Stimulated activated CD4-positive, alpha-beta T cell treated with anti-CD3 and anti-CD28 coated beads, Interleukin-1b, Interleukin-23, amount 100 ng/mL, for 48 hours (primary cell): ENCODE data around the gene SPRYD7.
"Not testable (repeated sequence)": the region's sequence is repeated elsewhere in the genome, so short reads cannot be mapped to it uniquely, and the experiment has no call there.

Experiments used
- DNase-seq: peaks from one replicate; pipeline ENCODE4 v3.0.0-alpha.2; 2020

SPRYD7 gene

DNA sequence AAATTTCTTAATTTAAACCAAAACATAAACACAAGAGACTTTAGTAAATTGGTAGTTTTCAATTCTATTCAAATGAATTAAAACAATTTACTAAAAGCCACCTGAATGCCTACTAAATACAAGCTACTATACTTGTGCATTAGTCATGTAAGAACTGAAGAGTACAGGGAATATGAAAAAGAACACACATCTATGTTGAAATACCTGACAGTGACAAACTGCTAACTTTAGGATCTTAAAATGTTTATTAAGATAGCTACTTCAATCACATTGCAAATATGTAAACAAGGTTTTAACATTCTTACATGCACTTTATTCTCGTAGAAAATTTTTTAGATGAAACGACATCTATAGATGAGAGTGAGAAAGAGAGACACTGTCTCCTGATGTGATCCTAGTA lies 4.1 kb downstream of the SPRYD7 start:
- no peak for DNase-seq

DNA sequence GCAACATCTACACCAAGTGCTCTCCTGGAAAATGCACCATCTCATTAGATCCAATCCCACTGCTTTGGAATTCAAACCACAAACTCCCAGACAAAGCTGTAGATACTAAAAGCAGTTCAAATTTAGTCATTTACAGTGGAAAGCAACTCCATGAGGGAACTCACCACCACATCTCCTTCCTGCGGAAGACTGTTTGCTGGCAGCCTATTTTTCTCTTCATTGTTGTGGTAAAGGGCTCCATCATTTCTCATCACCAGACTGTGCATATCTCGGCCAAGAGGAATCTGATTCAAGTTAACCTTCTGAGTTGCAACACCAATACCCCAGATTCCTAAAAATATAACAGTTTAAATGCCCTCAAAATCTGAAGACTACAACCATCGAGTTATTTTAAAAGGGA lies 8.4 kb downstream of the SPRYD7 start:
- no peak for DNase-seq

DNA sequence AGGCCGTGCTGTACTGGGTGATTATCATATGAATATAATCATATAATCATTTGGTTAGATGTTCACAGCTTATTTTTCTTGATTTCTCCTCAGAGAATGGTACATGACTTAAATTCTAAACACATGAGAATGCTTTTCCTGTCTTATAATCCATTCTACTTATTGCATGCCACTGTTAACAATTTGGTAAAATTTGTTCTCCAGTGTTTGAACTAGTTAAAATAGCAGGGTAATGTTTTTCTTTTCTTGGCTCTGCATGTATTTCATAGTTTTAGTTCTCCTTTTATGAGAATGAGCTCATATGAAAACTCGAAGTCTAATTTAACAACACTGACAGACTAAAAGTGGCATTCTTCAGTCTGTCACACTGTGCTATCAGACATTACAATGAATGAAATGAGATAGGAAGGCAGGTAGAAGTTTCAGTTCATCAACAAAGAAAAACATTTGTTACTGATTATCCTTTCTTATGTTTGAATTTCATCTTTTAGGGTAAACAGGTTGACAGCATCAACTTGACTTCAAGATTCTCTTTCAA lies 10.2 kb downstream of the SPRYD7 start:
- no peak for DNase-seq

DNA sequence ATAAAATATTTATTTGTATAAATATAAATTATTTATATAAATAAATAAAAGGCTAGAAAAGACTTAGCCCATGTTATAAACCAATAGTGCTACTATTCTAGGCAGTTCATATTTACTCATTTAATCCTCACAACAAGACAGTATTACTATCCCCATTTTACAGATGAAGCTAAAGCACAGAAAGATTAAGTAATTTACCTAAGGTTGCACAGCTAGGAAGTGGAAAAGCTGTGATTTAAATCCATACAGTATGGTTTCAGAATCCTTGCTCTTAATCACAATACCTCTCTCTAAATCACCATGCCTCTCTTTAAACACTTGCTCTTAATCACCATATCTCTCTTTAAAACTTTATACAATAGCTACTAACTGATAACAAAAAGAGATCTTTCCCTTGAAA lies 13.8 kb downstream of the SPRYD7 start:
- DNase-seq, result no peak

DNA sequence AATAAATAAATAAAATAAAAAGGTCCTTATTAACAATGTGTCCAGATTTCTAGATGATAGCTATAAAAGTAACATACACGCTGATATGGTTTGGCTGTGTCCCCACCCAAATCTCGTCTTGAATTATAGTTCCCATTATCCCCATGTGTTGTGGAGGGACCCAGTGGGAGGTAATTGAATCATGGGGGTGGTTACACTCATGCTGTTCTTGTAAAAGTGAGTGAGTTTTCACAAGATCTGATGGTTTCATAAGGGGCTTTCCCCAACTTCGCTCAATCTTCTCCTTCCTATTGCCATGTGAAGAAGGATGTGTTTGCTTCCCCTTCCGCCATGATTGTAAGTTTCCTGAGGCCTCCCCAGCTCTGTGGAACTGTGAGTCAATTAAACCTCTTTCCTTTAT lies 15.2 kb downstream of the SPRYD7 start:
- DNase-seq, result not testable (repeated sequence)

DNA sequence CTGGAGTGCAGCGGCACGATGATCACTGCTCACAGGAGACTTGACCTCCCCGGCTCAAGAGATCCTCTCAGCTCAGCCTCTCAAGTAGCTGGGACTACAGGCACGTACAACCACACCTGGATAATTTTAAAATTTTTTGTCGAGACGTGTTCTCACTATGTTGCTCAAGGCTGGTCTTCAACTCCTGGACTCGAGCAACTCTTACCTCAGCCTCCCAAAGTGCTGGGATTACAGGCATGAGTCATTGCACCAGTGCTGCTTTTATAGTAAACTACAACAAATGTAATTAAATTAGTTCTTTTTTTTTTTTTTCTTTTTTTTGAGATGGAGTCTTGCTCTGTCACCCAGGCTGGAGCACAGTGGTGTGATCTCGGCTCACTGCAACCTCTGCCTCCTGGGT lies 18.0 kb downstream of the SPRYD7 start:
- DNase-seq, result not testable (repeated sequence)

DNA sequence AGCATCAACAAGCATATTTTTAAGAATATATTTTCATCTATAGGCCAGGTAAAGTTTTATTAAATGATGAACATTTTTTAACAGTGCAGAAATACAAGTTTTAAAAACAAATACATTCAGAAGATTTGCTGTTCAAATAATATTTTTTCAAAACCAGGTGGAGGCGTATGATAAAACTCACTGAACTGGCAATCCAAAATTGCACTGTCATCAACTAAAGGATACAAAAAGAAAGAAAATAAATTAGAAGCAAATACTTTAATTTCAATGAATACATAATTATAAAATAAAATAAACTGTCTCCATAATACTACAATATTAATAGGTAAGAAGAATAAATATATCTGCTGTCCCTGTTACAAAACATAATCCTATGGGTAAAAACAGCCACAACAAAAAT lies 21.2 kb downstream of the SPRYD7 start:
- DNase-seq, result no peak

DNA sequence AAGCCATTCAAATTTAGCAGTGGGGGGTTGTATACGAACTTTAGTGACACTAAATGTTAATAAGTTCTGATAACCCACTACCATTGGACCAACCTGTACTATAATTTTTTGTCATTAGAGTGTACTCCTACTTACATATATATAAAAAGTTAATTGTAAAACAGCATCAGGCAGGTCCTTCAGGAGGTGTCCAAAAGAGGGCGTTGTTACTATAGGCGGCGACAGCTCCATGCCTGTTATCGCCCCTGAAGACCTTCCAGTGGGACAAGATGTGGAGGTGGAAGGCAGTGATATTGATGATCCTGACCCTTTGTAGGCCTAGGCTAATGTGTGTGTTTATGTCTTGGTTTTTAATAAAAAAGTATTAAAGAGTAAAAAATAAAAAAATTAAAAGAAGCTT lies 27.5 kb downstream of the SPRYD7 start:
- no peak for DNase-seq

DNA sequence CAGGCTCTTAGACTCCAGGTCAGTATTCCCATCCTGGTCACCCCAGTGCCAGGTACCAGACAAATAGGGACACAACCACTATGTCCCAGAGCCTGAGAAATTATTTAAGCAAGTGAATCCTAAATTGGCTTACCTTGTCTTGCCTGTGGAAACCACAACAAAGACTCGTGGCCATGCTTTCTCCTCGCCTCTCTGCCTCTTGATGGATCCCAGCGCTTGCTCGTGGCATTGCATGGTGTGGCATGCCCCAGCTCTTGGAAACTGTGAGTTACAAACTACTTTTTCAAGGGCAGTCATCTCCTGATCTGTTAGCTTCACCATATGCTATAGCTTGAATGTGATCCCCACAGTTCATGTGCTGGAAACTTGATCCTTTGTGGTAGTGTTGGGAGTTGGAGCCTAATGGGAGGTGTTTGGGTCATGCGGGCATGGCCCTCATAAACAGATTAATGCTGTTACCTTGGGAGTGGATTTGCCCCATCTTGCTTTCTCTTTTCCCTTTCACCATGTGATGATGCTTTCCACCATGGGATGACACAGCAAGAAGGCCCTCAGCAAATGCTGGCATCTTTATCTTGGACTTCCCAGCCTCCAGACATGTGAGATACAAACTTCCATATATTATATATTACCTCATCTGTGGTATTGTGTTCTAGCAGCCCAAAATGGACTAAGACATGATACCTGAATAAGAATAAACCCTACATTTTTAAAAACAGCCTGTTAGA lies 31.2 kb downstream of the SPRYD7 start:
- no peak for DNase-seq

DNA sequence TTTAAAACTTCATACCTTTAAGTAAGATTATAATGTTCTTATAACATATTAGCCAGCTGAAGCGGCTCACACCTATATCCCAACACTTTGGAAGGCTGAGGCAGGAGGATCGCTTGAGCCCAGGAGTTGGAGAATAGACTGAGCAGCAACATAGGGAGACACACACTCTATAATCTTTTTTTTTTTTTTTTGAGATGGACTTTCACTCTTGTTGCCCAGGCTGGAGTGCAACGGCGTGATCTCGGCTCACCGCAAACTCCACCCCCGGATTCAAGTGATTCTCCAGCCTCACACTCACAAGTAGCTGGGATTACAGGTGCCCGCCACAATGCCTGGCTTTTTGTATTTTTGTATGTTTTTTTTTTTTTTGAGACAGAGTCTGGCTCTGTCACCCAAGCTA lies 37.3 kb downstream of the SPRYD7 start:
- no peak for DNase-seq

DNA sequence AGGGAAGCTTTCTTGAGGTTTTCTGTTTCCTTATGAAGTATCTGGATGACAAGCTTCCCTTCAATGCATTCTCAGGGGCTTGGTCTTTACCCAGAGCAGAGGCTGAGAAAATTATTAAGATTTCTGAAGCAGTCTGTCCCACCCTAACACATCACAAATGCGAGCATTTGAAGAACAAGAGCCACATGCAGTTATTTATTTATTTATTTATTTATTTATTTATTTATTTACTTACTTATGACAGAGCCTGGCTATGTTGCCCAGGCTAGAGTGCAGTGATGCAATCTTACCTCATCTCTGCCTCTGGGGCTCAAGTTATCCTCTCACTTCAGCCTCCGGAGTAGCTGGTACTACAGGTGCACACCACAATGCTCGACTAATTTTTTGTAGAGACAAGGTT lies 38.4 kb downstream of the SPRYD7 start:
- no peak for DNase-seq

DNA sequence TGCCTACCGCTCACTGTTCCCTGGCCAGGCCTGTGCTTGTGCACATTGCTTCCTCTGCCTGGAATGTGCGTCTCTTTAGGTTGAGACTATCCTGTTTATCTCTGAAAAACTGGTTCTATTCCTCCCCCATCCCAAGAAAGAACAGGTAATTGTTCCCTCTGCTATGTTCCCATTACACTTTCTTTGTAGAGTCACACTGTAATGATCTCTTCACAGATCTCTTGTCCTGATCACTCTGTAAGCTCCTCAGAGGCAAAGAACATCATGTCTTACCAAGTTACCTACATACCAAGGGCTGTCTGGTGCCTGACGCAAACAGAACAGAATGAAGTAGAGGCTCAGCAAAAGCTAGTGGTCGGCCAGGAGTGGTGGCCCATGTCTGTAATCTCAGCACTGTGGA lies 40.3 kb downstream of the SPRYD7 start:
- DNase-seq, result no peak

DNA sequence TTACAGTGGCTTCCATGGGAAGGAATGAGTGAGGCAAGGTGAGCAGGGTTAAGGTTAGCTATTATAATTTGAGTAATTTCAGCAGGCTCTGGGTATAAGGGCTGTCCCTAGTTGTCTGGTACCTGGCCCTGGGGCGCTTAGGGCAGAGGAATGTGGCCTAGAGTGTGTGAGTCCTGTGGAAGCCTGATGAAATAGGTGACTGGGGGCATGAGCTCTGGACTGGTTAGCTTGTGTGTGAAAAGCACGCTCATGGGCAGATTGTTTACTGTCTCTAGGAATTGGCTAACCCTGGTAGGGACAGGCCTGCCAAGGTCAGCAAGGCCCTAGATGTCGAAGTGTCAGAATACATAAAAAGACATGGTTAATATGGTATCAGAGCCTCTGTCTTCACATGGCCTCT lies 42.5 kb downstream of the SPRYD7 start:
- no peak for DNase-seq

DNA sequence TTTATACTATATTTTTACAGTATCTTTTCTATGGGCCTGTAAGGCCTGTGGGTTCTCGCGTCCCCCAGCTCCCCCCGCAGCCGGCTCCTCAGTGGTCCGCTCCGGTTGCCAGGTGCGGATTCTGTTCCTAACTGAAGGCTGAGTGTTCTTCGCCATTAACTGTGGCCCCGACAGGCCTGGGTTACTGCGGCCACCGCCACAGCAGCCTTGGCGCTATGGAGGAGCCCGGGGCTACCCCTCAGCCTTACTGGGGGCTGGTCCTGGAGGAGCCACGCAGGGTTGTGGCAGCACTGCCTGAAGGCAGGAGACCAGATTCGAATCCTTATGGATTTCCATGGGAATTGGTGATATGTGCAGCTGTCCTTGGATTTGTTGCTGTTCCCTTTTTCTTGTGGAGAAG lies 45.8 kb downstream of the SPRYD7 start:
- DNase-seq, result no peak

DNA sequence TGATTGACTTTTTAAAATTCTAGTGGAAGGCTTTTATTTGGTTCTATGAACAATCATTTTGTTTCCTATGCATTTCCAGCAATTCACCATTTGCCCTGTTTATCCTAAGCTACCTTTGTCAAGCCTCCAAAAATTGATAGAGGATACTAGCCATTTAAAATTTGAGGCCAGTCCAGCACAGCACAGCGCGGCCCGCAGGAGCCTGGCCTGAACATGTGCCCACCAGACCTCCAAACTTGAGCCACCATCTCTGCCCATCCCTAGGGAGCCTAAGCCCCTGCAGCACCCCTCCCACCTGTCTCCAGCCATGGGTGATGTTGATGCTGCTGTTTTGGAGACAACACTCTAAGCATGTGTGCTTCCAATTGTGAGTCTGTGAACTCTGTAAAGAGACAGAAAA lies 57.5 kb downstream of the SPRYD7 start:
- no peak for DNase-seq

DNA sequence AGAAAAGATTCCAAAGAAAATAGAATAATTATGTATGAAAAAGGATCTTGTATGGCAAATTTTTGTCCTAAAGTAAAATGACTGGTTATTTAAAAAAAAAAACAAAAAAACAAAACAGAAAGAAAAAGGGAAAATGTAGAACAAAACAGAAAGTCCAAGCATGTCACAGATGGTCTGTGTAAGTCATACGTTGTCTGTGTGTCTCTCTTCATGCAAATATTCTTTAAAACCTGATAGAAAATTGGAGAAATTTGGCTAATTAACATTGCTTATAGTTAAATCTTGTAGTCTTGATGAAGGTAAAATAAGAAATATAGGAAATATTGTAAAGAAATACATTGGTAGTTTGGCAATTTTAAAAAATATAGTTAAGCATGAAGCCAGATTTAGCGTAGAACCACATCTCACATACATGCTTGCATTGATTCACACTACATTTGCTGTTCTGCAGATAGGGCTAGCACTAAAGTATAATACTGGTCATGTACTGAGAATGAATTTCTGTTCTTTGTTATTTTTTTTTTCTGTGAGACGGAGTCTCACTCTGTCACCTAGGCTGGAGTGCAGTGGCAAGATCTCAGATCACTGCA lies 58.4 kb downstream of the SPRYD7 start:
- no peak for DNase-seq

DNA sequence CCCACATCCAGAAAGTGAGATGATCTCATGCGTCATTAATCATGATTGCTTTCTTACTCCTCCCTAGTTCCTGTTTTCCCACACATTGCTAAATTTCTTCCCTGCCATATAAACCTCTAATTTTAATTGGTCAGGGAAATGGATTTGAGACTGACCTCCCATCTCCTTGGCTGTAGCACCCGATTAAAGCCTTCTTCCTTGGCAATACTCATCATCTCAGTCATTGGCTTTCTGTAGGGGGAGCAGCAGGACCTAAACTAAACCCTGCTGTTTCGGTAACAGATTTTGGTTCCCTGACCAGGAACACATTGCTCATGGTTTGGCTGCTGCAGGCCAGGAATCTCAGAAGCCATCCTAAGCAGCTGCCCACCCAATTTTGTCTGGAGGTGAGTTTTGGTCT lies 61.7 kb downstream of the SPRYD7 start:
- no peak for DNase-seq

DNA sequence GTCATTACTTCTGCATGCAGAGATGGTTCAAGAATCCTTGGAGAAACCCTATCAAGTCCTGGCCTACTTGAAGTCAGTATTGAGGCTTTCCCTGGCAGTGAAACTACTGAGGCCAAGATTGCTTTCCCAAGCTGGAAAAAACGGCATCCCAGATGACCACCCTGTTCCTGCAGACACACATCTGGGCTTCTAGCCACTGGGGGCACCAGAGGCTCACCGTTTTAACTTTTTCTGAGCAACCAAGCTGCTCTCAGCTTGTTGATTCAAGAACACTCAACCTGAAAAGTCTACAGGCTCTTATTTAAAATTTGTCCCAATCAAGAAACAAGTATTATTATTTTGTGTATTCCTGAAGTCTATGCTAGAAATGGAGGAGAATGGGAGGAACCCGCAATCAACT lies 66.6 kb downstream of the SPRYD7 start:
- no peak for DNase-seq

DNA sequence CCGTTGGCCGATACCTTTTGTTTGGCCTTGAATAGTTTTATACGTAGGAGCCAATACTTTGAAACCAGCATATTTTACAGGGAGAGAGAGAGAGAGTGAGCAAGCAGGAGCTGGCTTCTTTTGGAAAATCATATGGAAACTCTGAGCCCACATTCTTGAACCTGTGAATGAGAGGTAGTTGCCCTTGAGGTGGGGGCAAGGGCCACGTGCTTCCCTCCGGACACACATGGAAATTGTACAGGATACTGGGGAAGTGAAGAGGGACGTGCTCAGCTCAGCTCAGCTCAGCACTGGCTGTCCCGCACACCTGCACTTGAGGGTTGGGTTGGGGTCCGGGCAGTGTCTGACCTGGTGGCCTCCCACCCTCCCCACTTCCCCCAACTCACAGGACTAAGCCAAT lies 68.3 kb downstream of the SPRYD7 start:
- DNase-seq, result no peak

DNA sequence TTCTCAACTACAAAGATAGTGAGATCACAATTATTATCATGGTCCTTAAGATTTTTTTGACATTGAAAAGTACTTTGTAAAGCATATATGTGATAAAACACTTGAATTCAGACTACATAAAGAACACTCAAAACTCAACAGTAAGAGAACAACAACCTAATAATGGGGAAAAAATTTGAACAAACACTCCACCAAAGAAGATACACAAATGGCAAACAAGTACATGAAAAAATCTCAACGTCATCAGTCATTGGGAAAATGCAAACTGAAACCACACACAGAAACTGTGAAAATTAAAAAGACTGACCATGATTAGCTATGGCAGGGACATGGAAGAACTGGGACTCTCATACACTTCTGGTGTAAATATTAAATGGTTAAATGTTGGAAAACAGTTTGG lies 70.9 kb downstream of the SPRYD7 start:
- DNase-seq, result no peak

DNA sequence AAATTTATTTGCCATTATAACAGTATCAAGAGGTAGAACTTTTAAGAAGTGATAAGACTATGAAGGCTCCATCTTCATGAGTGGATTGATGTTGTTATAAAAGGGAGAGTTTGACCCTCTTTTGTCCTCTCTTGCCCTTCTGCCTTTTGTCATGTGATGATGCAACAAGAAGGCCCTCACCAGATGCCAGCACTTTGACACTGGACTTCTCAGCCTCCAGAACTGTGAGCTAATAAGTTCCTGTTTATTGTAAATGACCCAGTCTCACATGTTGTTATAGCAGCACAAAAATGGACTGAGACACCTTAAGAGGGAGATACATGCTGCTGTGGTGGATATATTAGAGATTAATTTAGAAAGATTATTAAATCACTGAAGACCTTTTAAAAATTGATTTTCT lies 71.6 kb downstream of the SPRYD7 start:
- DNase-seq, result no peak
